HG02678 (cell line): ENCODE measurements around the gene COL5A1.

Experiments used
- ATAC-seq: cut with Tn5 transposase; IDR thresholded peaks from one replicate; pipeline ENCODE4 v1.9.1; 2021; ENCODE audit warnings: mild to moderate bottlenecking, moderate library complexity; ENCODE audit not compliant: unreplicated experiment

Gene COL5A1

DNA sequence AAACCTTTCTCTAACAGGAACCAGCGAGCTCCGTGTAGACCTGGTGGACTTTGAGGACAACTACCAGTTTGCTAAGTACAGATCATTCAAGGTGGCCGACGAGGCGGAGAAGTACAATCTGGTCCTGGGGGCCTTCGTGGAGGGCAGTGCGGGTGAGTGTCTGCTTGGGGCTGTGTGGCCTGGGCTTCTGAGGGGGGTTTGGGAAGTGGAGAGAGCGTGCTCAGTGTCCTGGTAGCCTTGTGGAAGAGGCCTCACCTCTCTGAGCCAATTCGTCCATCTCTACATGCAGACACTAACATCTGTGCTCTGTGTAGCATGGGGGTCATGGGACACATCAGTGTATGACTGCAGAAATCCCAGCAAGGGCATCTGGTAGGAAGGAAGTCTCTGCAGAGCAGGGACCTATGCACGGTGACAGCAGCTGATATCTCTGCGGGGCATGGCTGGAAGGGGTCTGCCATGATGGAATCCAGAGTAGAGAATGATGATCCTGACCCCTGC is 244.9 kb downstream of the COL5A1 start:
- no peak for ATAC-seq

DNA sequence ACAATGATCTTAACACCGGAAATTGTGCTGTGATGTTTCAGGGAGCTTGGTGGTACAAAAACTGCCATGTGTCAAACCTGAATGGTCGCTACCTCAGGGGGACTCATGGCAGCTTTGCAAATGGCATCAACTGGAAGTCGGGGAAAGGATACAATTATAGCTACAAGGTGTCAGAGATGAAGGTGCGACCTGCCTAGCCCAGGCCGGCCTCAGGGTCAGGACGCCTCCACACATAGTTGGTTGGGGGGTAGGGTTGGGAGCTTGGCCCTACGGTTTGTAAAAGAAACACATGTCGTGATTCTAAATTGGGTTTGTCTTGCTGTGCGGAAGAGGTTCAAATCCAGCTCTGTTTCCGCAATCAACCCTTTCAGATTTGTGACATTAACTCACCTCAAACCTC is 245.6 kb downstream of the COL5A1 start:
- ATAC-seq = no peak

DNA sequence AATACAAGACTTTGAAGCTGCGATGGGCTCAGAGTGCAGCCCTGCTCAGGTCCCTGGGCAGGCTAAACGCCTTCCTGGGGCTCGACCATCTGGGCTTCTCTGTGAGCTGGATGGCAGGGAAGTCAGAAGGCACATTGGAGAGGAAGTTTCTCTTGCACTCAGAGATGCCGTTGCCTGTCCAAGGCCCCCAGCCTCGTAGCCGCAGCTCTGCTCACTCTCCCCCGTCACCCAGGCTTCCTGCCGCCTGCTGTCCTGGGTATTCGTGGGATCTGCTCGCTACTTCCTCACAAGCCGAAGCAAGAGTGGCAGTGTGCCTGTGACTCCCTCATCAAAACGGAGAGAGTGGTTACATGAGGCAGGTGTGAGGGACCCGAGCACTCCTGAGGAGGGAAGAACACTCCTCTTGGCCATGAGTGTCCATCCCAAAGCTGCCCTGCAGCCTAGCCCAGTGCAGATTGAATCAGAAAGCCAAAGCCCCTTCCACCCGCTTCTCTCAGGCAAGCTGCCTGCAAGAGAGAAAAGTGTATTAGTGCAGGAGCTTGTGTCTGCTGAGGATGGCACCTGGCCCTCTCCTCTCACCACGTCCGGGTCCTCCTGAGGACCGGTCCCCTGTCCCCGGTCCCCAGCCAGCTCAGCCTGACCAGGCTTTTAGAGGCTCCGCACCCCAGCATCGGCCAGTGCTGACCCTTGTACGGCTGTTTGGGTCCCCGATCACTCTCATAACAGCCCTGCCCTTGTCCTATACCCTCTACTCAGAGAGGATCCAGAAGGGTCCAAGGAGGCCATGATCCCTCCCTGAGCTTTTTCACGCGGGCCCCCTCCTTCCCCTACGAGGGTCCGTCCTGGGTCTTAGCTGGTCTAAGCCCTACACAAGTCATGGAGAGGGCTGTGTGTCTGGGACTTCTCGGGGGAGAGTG is 246.3 kb downstream of the COL5A1 start:
- ATAC-seq = no peak

DNA sequence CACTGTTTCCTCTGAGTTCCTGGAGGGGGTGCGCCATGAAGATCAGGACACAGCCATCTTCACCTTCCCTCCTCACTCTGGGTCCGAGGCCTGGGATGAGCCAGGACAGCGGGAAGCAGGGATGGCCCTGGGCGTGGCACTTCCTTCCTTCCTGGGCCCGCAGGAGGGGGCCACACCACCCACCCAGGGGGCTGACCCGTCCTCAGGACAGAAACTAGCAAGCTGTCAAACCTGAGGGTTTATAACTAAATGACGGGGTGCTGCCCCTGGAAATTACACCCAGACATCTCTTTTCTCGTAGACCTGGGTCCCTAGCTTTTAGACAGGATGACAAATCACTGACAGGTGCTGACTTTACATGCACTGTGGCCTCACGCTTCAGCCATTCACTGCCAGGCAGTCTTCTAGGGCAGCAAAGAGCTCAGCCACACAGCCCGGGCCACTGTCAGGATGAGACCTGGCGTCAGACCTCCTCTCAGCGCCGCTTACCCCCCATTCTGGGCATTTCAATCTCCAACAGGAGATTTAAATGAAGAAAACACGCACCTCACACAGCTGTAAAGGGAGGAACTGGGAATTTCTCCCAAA is 247.1 kb downstream of the COL5A1 start:
- ATAC-seq = no peak

DNA sequence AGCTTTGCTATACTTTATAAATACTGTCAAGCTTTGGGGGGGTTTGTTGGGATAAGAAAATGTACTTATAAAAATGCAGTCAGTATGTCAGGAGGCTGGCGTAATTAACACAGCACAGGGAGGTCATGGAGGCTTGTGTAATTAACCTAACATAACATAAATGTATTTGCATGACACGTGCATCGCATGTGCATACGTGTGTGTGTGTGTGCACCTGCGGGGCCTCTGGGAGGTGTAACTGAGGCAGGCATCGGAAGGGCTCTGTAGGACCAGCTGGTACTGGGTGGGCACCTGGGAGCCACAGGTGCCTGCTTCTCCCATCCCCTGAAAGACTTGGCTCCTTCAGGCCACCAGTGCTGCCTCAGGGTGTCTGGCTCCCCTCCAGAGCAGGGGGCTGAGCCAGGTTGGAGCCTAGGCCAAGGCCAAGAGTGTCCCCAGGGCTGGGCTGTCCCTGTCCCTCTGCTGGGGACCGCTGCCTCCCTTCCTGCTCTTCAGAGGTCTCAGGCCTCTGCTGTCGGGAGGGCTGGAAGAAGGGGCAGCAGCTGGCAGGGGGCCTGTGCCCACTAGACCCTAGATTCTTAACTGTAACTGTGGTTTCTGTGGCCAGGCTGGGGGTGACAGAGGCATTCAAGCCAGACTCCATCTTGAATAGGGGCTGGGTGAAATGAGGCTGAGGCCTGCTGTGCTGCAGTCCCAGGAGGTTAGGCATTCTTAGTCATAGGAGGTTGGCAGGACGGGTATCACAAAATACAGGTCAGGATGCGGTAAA is 248.0 kb downstream of the COL5A1 start:
- no peak for ATAC-seq

DNA sequence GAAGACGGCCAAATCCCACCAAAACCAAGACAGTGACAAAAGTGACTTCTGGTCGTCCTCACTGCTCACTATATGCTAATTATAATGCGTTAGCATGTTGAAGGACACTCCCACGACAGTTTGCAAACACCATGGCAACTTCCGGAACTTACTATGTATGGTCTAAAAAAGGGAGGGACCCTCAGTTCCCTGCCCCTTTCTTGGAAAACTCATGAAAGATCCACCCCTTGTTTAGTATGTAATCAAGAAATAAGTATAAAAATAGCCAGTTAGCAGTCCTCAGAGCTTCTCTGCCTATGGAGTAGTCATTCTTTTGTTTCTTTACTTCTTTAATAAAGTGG is 248.5 kb downstream of the COL5A1 start:
- ATAC-seq = no peak

DNA sequence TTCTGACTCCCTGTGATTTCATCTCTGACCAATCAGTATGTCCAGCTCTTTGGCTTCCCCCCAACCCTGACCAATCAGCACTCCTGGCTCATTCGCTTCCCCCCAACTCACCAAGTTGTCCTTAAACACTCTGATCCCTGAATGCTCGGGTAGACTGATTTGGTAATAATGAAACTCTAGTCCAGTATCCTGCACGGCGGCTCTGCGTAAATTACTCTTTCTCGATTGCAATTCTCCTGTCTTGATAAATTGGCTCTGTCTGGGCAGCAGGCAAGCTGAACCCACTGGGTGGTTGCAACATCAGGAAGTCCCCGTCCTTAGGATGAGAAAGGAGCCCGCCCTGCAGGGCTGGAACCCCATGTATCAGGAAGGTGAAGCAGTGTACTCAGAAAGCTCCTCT is 249.4 kb downstream of the COL5A1 start:
- ATAC-seq = no peak

DNA sequence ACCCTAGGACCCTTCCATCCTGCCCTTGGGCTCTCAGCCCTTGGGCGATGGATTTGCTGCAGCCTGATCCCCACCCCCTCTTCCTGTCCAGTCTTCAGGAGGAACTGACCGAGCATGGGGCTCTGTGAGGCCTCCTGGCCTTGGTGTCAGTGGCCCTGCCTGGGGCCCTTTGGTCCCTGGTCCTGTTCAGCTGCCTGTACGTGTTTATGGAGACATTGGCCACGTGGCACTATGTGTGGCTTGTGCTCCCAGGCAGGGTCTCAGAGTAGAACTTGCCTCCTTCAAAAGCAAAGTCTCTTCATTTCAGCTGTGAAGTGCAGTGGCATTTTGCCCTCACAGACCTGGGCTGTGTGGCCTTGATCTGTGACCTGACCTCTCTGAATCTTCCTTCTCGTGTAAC is 250.1 kb downstream of the COL5A1 start:
- ATAC-seq = no peak

DNA sequence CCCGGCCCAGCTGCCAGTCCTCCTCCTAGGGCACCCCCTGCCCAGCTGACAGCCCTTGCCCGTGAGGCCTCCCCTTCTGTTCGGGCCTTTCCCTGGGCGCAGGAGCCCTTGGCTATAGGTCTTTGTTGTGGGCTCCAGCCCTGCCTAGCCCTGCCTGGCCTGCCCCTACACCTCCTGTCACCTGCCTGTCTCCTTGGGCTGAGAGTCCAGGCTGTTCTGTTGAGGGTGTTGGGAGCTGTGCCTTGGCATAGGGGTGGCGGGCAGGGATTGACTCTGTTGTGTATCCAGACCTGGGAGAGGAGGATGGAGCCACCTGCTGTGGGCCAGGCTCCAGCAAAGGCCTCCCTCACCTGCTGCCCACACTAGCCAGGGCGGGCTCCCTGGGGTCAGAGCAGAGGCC is 250.6 kb downstream of the COL5A1 start:
- ATAC-seq = no peak

DNA sequence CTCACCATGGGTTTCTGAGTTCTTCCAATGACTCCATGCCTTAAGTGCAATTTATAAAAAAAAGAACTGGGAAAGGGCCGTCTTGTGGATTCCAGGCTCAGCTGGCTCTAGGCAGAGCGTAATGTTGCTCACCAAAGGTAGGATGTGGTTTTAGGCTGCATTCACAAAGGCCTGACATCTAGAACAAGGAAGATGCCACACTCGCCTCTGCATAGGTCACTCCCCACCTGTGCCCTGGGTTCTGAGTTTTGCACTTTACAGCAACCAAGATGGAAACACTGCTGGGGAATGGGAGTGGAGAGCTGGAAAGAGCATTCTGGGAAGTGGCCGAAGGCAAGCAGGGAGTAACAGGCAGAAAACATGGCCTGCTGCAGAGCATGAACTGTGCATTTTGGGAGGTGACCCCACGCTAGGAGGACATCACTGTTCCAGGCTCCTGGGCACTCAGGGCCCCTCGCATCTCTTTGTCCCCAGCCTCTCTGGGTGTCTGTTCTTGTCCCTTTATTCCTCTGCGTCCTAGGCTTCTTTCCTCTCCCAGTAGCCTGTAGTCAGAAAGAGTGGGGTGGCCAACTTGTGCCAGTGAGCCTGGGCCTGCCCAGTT is 251.3 kb downstream of the COL5A1 start:
- no peak for ATAC-seq
